Measurements from ENCODE around the gene SLC46A1.

- TF ChIP-seq MTA3 (CRISPR knock-in tag; IDR thresholded peaks at IDR 0.05), result no peak
- TF ChIP-seq HBP1 (CRISPR knock-in tag; IDR thresholded peaks at IDR 0.05; ENCODE audit: low read depth), result no peak
- TF ChIP-seq ZNF274 (CRISPR knock-in tag; IDR thresholded peaks at IDR 0.05), result no peak
- no peak for TF ChIP-seq E2F5 (CRISPR knock-in tag; conservative IDR thresholded peaks at IDR 0.05)
- no peak for TF ChIP-seq POLR2AphosphoS5 (IDR thresholded peaks at IDR 0.05; ENCODE audit: low read depth, low read length)
- TF ChIP-seq NONO (IDR thresholded peaks at IDR 0.05), result no peak
- TF ChIP-seq NONO (CRISPR knock-in tag; conservative IDR thresholded peaks at IDR 0.05), result no peak
- no peak for TF ChIP-seq ZNF10 (CRISPR knock-in tag; IDR thresholded peaks at IDR 0.05; ENCODE audit: borderline replicate concordance, low read depth)
- no peak for TF ChIP-seq POLR2A (IDR thresholded peaks at IDR 0.05; ENCODE audit: insufficient read depth in 1 of 2, low read depth in 2 of 2, low read length in 2 of 2)
- TF ChIP-seq ZBTB40 (IDR thresholded peaks at IDR 0.05), result no peak
- TF ChIP-seq ZBTB40 (CRISPR knock-in tag; IDR thresholded peaks at IDR 0.05), result no peak
Measured at GRCh38 chr17:28385037-28385400, 21.0 kb downstream of the SLC46A1 start.
